ENCODE data around the gene HACD3.
"Not testable (repeated sequence)": the region's sequence is repeated elsewhere in the genome, so short reads cannot be mapped to it uniquely, and the experiment has no call there.

Gene HACD3

DNA sequence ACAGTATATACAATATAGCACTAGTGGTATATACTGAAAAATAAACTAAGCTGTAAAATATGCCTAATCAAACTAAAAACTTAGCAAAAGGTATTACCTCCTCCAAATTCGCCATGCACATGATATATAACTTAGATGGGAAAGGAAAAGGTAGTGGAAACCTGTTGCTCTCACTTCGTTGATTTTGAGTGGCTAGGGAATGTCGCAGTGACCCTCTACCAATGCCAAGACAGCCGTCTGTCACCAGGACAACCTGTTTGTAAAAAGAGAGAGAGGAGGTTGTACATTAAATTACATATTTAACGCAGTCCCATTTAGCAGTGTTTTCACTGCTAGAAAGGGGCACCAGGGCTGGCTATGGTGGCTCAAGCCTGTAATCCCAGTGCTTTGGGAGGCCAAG, 69.4 kb downstream of the HACD3 start:
- in situ Hi-C loops (cut with MboI; ENCODE audit: low sequenced_read_pairs) = no loop called here

DNA sequence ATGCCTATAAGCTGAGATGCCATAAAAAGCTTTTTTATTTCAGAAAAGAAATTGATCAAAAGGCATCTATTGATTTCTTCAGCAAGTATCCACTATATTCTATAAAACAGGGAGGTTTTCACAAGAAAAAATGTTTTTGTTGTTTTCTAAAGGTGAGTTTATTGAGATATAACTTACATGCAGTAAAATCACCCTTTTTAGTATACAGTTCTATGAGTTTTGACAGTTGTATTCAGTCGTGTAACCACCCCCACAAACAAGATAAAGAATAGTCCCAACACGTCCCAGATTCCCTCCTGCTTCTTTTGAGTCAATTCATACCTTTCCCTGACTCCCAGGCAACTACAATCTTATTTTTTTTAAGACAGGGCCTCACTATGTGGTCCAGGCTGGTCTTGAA, 72.9 kb downstream of the HACD3 start:
- in situ Hi-C loops (cut with MboI; ENCODE audit: low sequenced_read_pairs) = no loop called here

DNA sequence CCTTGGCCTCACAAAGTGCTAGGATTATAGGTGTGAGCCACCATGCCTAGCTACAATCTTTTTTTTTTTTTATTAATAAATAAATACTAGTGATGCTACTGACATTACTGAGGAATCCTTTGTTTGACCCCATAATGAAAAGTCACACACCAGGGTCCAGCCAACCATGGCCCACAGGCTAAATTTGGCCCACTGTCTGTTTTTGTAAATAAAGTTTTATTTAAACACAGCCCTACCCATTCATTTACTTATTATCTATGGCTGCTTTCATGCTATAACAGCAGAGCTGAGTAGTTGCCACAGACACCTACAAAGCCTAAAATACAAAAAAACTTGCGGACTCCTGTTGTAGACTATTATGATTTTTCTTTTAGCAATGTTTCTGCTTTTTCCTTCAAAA, 73.3 kb downstream of the HACD3 start:
- in situ Hi-C loops (cut with MboI; ENCODE audit: low sequenced_read_pairs) = no loop called here

GRCh38 chr15:65610871-65611718, 80.8 kb downstream of the HACD3 start, which contains the start of gene INTS14:
Gene INTS14 (minus strand): TSS chr15:65611131. CDS start chr15:65607380, 3,751 bp downstream.
- in situ Hi-C loops (cut with MboI; ENCODE audit: low sequenced_read_pairs) = no loop called here

DNA sequence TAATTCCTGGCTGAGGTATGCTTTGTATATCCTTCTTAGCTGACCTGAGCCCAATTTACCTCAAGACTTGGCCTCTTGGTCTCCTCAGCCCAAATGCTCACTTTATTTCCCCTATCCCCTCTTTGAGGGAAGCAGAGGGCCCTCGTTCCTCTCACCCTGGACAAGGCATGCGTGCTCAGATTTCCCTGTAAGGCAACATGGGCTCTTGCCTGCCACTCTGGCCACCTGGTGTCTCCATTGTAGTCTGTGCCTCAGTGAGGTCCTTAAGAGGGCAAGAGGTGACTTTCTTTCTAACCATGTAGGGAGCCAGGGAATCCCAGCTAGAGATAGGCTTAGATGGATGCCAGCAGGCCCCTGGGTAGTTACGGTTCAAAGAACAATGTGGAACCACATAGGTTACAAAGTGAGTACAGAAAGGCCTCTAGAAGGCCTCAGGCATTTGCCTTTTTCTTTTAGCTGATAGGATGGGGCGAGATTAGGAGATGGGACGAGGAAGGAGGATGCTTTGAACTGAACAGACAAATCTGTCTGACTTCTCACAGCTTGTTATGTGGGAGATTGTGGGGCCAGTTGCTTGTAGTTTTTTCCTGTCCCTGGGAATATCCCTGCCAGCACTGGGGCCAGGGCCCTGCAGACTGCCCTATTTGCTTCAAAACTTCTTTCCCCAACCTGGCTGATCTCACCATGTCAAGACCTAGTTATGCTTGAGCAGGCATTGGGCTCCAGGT, 81.8 kb downstream of the HACD3 start:
- in situ Hi-C loops (cut with MboI; ENCODE audit: low sequenced_read_pairs) = no loop called here

GRCh38 chr15:65612616-65612946, 82.3 kb downstream of the HACD3 start:
- in situ Hi-C loops (cut with MboI; ENCODE audit: low sequenced_read_pairs) = no loop called here

DNA sequence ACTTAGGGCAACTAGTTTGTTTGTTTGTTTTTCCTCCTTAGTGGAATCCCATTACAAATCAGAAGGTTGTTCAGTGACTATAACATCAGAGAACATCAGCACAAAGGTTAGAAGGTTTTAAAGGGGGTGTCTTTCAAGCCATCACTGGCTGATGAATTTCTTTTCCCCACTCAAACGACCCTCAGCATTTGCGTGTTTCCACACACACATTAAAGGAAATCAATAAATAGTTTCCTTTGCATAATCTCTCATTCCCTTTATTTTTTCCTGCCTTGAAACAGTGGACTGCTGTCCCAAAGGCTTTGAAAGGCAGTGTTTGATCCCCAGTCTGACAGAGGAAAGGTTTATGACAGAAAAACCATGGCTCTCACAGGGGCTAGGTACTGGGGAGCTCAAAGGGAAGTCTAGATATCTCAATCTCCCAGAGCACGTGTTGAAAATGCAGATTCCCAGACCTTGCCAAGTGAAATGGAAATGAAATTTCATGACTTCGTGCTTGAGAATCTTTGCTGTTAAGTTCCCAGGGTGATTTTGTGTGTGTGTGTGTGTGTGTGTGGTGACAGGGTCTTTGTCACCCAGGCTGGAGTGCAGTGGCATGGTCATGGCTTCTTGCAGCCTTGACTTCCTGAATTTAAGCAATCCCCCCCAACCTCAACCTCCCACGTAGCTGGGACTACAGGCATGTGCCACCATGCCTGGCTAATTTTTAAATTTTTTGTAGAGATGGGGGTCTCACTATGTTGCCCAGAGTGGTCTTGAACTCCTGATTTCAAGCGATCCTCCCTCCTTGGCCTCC, 82.9 kb downstream of the HACD3 start:
- in situ Hi-C loops (cut with MboI; ENCODE audit: low sequenced_read_pairs) = no loop called here

DNA sequence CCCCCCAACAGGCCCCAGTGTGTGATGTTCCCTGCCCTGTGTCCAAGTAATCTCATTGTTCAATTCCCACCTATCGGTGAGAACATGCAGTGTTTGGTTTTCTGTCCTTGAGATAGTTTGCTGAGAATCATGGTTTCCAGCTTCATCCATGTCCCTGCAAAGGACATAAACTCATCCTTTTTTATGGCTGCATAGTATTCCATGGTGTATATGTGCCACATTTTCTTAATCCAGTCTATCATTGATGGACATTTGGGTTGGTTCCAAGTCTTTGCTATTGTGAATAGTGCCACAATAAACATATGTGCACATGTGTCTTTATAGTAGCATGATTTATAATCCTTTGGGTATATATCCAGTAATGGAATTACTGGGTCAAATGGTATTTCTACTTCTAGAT, 85.6 kb downstream of the HACD3 start:
- in situ Hi-C loops (cut with MboI; ENCODE audit: low sequenced_read_pairs) = not testable (repeated sequence)

DNA sequence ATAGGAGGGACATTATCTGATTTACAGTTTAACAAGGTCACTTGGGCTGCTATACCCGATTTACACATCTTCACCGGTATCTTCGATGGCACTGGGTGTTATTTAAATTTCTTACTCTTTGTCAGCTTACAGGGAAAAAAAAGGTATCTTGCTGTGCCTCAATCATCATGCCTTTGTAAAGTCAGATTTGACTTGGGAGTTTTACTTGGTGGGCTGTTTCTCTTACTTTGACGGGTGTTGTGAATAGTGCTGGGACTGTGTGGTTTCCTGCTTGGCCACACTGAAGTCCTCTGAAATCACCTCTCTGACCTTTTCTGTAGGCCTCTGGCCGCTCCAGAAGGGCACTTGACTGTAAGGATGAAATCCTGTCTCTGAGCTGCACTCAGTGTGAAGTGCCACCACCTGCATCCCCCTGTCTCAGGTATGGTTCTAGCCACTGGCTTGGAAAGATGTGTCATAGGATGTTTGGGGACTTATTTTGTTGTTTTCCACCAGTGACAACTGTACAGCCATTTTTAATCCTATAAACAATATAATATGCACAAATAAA, 88.4 kb downstream of the HACD3 start:
- in situ Hi-C loops (cut with MboI; ENCODE audit: low sequenced_read_pairs) = no loop called here

DNA sequence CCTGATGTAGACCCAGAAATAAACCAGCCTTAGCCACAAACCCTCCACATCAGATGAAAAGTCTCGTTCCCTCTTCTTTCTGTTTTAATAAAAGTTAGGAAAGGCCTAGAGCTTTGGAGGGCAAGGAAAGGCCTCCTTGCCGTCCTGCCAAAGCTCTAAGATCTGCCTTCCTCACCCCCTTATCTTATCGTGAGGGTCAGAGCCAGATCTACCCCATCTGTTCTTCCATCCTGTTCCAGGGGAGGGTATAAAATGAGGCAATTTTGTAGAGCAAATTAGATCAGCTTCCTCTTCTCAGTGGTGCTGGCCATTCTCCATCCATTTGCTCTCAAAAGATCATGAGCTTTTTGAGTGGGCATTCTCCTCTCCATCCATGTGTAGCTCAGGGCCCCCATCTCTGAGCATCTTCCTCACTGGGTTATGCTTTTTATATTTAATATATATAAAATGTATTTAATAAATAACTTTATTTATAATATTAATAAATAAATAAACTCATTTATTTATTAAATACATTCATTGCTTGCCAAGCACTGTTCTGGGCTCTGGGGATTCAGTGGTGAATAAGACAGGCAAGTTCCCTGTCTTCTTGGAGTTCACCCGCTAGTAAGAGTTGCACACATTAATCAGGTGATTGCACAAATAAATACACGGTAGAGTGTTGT, 89.5 kb downstream of the HACD3 start:
- in situ Hi-C loops (cut with MboI; ENCODE audit: low sequenced_read_pairs) = no loop called here

DNA sequence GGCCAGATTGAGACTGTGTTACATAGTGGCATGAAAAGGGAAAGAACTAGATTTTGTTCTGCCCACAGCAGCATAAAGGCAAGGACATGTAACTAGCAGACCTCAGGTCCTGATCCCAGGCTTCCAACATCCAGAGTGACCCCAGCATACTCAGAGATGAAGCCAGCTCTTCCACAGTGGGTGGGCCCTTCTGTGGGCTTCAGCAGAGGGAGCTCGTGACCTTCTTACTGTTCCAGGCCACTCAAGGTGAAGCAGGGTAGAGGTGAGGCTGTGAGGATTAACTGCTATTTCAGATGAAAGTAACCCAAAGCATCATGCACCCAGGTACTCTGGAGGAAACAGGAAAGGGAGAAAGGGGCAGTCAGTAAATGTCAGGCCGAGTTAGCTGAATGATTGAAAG, 90.6 kb downstream of the HACD3 start:
- in situ Hi-C loops (cut with MboI; ENCODE audit: low sequenced_read_pairs) = no loop called here

GRCh38 chr15:65621638-65622037, 91.4 kb downstream of the HACD3 start, which contains the start of gene SLC24A1:
Gene SLC24A1 (plus strand): TSS chr15:65621938. CDS start chr15:65624081, 2,143 bp downstream.
- in situ Hi-C loops (cut with MboI; ENCODE audit: low sequenced_read_pairs) = no loop called here

DNA sequence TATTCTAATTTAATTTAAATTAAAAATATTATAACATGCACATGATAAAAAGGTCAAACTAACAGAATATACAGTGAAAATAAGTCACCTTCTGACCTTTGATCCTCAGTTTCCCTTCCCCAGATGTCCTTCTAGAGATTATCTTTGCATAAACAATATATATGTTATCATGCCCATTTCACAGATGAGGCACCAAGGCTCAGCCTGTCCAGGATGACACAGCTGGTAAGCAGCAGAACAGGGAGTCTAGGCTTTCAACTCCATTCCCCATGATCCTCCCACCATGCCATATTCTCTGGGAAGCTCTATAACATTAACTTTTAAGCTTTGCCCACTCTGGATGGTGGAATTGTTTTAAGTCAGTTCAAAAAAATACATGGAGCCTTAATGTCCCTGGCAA, 92.8 kb downstream of the HACD3 start:
- in situ Hi-C loops (cut with MboI; ENCODE audit: low sequenced_read_pairs) = no loop called here

- in situ Hi-C loops (cut with MboI; ENCODE audit: low sequenced_read_pairs) = no loop called here
These were observed 96.6 kb downstream of the HACD3 start for GRCh38 chr15:65626856-65627255.
